Measurements from ENCODE around the gene CABP4. TPM values are rescaled to one million over a fixed set of nuclear protein-coding genes. Genes with fewer than 3 reads are reported as not detected.
A peak's percentile ranks its signal among the peaks of the same experiment; 100 is the strongest.

The CABP4 gene
- total and polyA plus RNA-seq, 2 donors (not counting 1 experiment from before 2014, with no cell fraction given), result 3.2 to 5.2 TPM

DNA sequence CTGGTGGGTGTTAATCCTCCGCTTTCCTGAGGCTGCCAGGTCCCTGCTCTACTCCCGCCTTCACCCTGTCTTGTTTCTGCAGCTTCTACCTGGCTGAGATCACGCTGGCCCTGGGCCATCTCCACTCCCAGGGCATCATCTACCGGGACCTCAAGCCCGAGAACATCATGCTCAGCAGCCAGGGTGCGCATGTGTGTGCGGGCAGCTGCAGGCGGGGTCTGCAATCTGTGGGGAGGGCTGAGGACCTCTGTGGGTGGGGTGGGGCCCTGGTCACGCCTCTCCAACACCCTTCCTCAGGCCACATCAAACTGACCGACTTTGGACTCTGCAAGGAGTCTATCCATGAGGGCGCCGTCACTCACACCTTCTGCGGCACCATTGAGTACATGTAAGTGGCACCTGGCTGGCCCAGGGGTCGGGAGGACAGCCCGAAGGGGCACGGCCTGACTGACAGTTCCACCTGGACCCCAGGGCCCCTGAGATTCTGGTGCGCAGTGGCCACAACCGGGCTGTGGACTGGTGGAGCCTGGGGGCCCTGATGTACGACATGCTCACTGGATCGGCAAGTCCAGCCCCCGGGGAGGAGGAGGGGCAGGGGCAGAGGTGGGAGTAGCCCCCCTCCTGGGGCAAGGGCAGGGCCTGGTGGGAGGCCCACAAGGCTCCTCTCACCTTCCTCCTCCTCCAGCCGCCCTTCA, 22.4 kb upstream of the CABP4 start:
- Histone ChIP-seq H3K36me3 (replicated peaks in 1 of 2; ENCODE audit: control extremely low read depth in 1 of 2, control insufficient read depth in 1 of 2, extremely low read depth in 1 of 2, insufficient read depth in 2 of 2, low read length in 1 of 2) (peaks cover 0 to 56% of the 10 kb centered on the region in 2 experiments), H3K4me2 (replicated peaks; ENCODE audit: low read depth, low read length, poor library complexity, severe bottlenecking) (peak overlapping the region; percentile 32), H4K20me1 (ENCODE audit: control insufficient read depth, insufficient read depth, low read length, poor library complexity, severe bottlenecking) (peaks cover 89% of the 10 kb centered on the region), H3K27me3 (replicated peaks in 1 of 4; ENCODE audit: control extremely low read depth in 1 of 4, control insufficient read depth in 3 of 4, insufficient read depth in 4 of 4, low read length in 3 of 4) (no peaks in the 10 kb centered on the region), H3K9me3 (ENCODE audit: control extremely low read depth in 1 of 3, control insufficient read depth in 2 of 3, insufficient read depth in 1 of 3, low read length in 2 of 3) (peaks cover 0 to 3% (median 0%) of the 10 kb centered on the region in 3 donors), H3K4me1 (ENCODE audit: control insufficient read depth in 2 of 2, insufficient read depth in 2 of 2, low read length in 2 of 2) (peaks cover 38 to 74% of the 10 kb centered on the region in 2 donors), H3K4me3 (ENCODE audit: control extremely low read depth in 1 of 5, extremely low read depth in 1 of 5, insufficient read depth in 1 of 5, low read depth in 2 of 5, low read length in 4 of 5) (no peak overlapping the region), H3K79me2 (ENCODE audit: control insufficient read depth, insufficient read depth, low read length) (peaks cover 87% of the 10 kb centered on the region), H2AFZ (ENCODE audit: insufficient read depth, low read depth, low read length, poor library complexity, severe bottlenecking) (no peak overlapping the region), H3K9ac (ENCODE audit: low read length) (no peak overlapping the region), H3K27ac (ENCODE audit: low read length in 2 of 2) (peak overlapping the region in 1 of 2 donors; percentile 29)
- TF ChIP-seq, protein P1, sequence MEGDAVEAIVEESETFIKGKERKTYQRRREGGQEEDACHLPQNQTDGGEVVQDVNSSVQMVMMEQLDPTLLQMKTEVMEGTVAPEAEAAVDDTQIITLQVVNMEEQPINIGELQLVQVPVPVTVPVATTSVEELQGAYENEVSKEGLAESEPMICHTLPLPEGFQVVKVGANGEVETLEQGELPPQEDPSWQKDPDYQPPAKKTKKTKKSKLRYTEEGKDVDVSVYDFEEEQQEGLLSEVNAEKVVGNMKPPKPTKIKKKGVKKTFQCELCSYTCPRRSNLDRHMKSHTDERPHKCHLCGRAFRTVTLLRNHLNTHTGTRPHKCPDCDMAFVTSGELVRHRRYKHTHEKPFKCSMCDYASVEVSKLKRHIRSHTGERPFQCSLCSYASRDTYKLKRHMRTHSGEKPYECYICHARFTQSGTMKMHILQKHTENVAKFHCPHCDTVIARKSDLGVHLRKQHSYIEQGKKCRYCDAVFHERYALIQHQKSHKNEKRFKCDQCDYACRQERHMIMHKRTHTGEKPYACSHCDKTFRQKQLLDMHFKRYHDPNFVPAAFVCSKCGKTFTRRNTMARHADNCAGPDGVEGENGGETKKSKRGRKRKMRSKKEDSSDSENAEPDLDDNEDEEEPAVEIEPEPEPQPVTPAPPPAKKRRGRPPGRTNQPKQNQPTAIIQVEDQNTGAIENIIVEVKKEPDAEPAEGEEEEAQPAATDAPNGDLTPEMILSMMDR (IDR thresholded peaks at IDR 0.05), result no peak
- no peak for TF ChIP-seq EZH2 (IDR thresholded peaks at IDR 0.05; ENCODE audit: borderline replicate concordance, insufficient read depth, low read depth, low read length, poor library complexity, severe bottlenecking)
- 85% methylated on average over 16 of the region's 22 CpGs for WGBS (ENCODE audit: insufficient coverage)
- ChIA-PET CTCF (interaction anchor here (1.3 to 4.4 kb wide), 3 partner anchors 14 to 35 kb away, joined by 3 to 17 read pairs (median 6); partner anchors contain the start of gene PPP1CA), POLR2A (interaction anchor here (0.7 to 9.5 kb wide), 10 partner anchors 8 to 80 kb away, joined by 3 to 215 read pairs (median 30); partner anchors contain the start of genes AIP, PITPNM1, POLD4 and PPP1CA)
- no peaks in the 10 kb centered on the region for H3K9me3 Mint-ChIP-seq (ENCODE audit: insufficient read depth)
- H3K4me1 Mint-ChIP-seq, result peaks cover 74% of the 10 kb centered on the region
- ATAC-seq (ENCODE audit: low read depth), result no peak
- no peak for DNase-seq
- intact Hi-C loops (cut with micrococcal nuclease), result no loop called here
- H3K27ac Mint-ChIP-seq, result peak overlapping the region; percentile 83
- H3K27me3 Mint-ChIP-seq, result no peaks in the 10 kb centered on the region
- H3K4me3 Mint-ChIP-seq, result no peak overlapping the region

Data from B cell (primary cell).